Naive thymus-derived CD8-positive, alpha-beta T cell (primary cell): ENCODE results near the gene PPFIBP1. TPM values are rescaled to one million over a fixed set of nuclear protein-coding genes. Genes with fewer than 3 reads are reported as not detected.

Experiments used
- ATAC-seq, 2 donors: fragments of 150-1000 bp; cut with Tn5 transposase in 1 of 2; sonication (Bioruptor Pico), chemical (Tn5 transposase) in 1 of 2; 1 replicate in 1 of 2; 2 replicates in 1 of 2; pipeline ENCODE4 v1.10.0; 2021; ENCODE audit warnings: mild to moderate bottlenecking in 2 of 2, moderate library complexity in 2 of 2
- POLR2A ChIA-PET: fragments of 350-600 bp; sonication (Branson Sonifier 250); formaldehyde crosslinking; loops from one replicate; lab custom pipeline; 2021; ENCODE audit warnings: antibody characterized with exemption; lab: Charles Lee
- DNase-seq, 10 donors: peaks; one replicate each; pipeline versions ENCODE4 v3.0.0 to v3.0.0-alpha.2; 2020 to 2022
- H3K27ac Mint-ChIP-seq, 10 donors: one replicate each; pipeline ENCODE4 v1.8.0; 2020 to 2022; ENCODE audit warnings: mild to moderate bottlenecking in 10 of 10, mixed read lengths in 10 of 10, moderate library complexity in 4 of 10, inconsistent platforms in 1 of 10
- H3K27me3 Mint-ChIP-seq, 5 donors: one replicate each; pipeline ENCODE4 v1.8.0; 2021 to 2022; ENCODE audit warnings: mixed read lengths in 5 of 5
- H3K36me3 Mint-ChIP-seq, 3 donors: one replicate each; pipeline ENCODE4 v1.8.0; 2020 to 2022; ENCODE audit warnings: mixed read lengths in 3 of 3, mild to moderate bottlenecking in 2 of 3, inconsistent platforms in 1 of 3
- H3K4me1 Mint-ChIP-seq, 4 donors: one replicate each; pipeline ENCODE4 v1.8.0; 2021 to 2022; ENCODE audit warnings: mixed read lengths in 4 of 4
- H3K4me3 Mint-ChIP-seq, 10 donors: one replicate each; pipeline ENCODE4 v1.8.0; 2020 to 2022; ENCODE audit warnings: mild to moderate bottlenecking in 10 of 10, mixed read lengths in 10 of 10, moderate library complexity in 6 of 10, inconsistent platforms in 1 of 10
- H3K9me3 Mint-ChIP-seq, 9 donors: one replicate each; pipeline ENCODE4 v1.8.0; 2020 to 2022; ENCODE audit warnings: mixed read lengths in 9 of 9, mild to moderate bottlenecking in 3 of 9, inconsistent platforms in 1 of 9, moderate library complexity in 1 of 9
- polyA plus RNA-seq, 3 donors: library from polyadenylated mRNA; unstranded; fragments of 300-500 nt; fragmentation: Illumina TruSeq; gene quantifications; one replicate each; pipeline ENCODE4 v1.2.3, GENCODE V29; 2021
- total RNA-seq, 8 experiments: library from RNA in 2 of 8; stranded (reverse) in 2 of 8; gene quantifications; one replicate each; pipeline ENCODE4 v1.2.3 and lab custom pipeline; 2021 to 2026

Gene PPFIBP1
- total and polyA plus RNA-seq, 5 experiments from 2014 or later = 3.8 to 9.2 (median 4.1) TPM

GRCh38 chr12:27499377-27499776 lies 24.6 kb upstream of the PPFIBP1 start:
- no peaks in the 10 kb centered on the region for H3K36me3 Mint-ChIP-seq
- DNase-seq (no peak), ATAC-seq (no peak)
- H3K4me3 Mint-ChIP-seq = no peak overlapping the region
- peaks cover 0 to 1% (median 0%) of the 10 kb centered on the region in 9 donors for H3K9me3 Mint-ChIP-seq
- H3K4me1 Mint-ChIP-seq = peaks cover 5 to 12% (median 10%) of the 10 kb centered on the region in 4 donors
- H3K27ac Mint-ChIP-seq = no peak overlapping the region
- peaks cover 2 to 32% (median 3%) of the 10 kb centered on the region in 5 donors for H3K27me3 Mint-ChIP-seq
- POLR2A ChIA-PET = no interaction called here

- no peak for DNase-seq
- H3K9me3 Mint-ChIP-seq = peaks cover 0 to under 1% (median 0%) of the 10 kb centered on the region in 9 donors
- no peak for ATAC-seq
- POLR2A ChIA-PET = no interaction called here
- H3K36me3 Mint-ChIP-seq = no peaks in the 10 kb centered on the region
- peaks cover 2 to 32% (median 3%) of the 10 kb centered on the region in 5 donors for H3K27me3 Mint-ChIP-seq
- H3K4me3 Mint-ChIP-seq = no peak overlapping the region
- peaks cover 5 to 12% (median 10%) of the 10 kb centered on the region in 4 donors for H3K4me1 Mint-ChIP-seq
- no peak overlapping the region for H3K27ac Mint-ChIP-seq
Measured at GRCh38 chr12:27500546-27500945, 23.5 kb upstream of the PPFIBP1 start.

GRCh38 chr12:27502021-27502435 lies 22.0 kb upstream of the PPFIBP1 start:
- H3K36me3 Mint-ChIP-seq = peaks cover 0 to 2% (median 0%) of the 10 kb centered on the region in 3 donors
- POLR2A ChIA-PET = no interaction called here
- peak overlapping the region in 3 of 10 donors; percentile 5 to 43 (median 31) for H3K4me3 Mint-ChIP-seq
- peak overlapping the region in 2 of 10 donors; percentile 27 to 57 for H3K27ac Mint-ChIP-seq
- H3K27me3 Mint-ChIP-seq = peaks cover 2 to 25% (median 6%) of the 10 kb centered on the region in 5 donors
- no peak for DNase-seq
- ATAC-seq = no peak
- H3K9me3 Mint-ChIP-seq = peaks cover 0 to 6% (median 0%) of the 10 kb centered on the region in 9 donors
- H3K4me1 Mint-ChIP-seq = peaks cover 5 to 12% (median 10%) of the 10 kb centered on the region in 4 donors

- Mint-ChIP-seq H3K9me3 (peaks cover 0 to 6% (median 0%) of the 10 kb centered on the region in 9 donors), H3K27ac (no peak overlapping the region), H3K4me1 (peaks cover 5 to 12% (median 10%) of the 10 kb centered on the region in 4 donors), H3K4me3 (no peak overlapping the region), H3K36me3 (peaks cover 0 to 2% (median 0%) of the 10 kb centered on the region in 3 donors), H3K27me3 (peaks cover 0 to 6% (median under 1%) of the 10 kb centered on the region in 5 donors)
- POLR2A ChIA-PET = interaction anchor here (0.6 kb wide), 1 partner anchor 141 kb away, joined by 3 read pairs; no protein-coding TSS in a partner anchor
- DNase-seq (no peak), ATAC-seq (no peak)
Measured at GRCh38 chr12:27504507-27504906, 19.5 kb upstream of the PPFIBP1 start.

- Mint-ChIP-seq H3K9me3 (peaks cover 0 to 6% (median 0%) of the 10 kb centered on the region in 9 donors), H3K4me3 (no peak overlapping the region), H3K27me3 (peaks cover 0 to 6% (median 0%) of the 10 kb centered on the region in 5 donors), H3K27ac (no peak overlapping the region), H3K4me1 (peaks cover 5 to 12% (median 10%) of the 10 kb centered on the region in 4 donors), H3K36me3 (peaks cover 0 to 2% (median 0%) of the 10 kb centered on the region in 3 donors)
- ATAC-seq (no peak), DNase-seq (no peak)
- POLR2A ChIA-PET = no interaction called here
Measured at GRCh38 chr12:27505109-27505508, 18.9 kb upstream of the PPFIBP1 start.

GRCh38 chr12:27505761-27506160 lies 18.2 kb upstream of the PPFIBP1 start:
- peaks cover 5 to 12% (median 10%) of the 10 kb centered on the region in 4 donors for H3K4me1 Mint-ChIP-seq
- H3K9me3 Mint-ChIP-seq = peaks cover 0 to 6% (median 0%) of the 10 kb centered on the region in 9 donors
- no peak overlapping the region for H3K4me3 Mint-ChIP-seq
- DNase-seq (no peak), ATAC-seq (no peak)
- POLR2A ChIA-PET = no interaction called here
- H3K36me3 Mint-ChIP-seq = peaks cover 0 to 2% (median 0%) of the 10 kb centered on the region in 3 donors
- peaks cover 0 to 6% (median 0%) of the 10 kb centered on the region in 5 donors for H3K27me3 Mint-ChIP-seq
- H3K27ac Mint-ChIP-seq = no peak overlapping the region

- DNase-seq (no peak), ATAC-seq (no peak)
- Mint-ChIP-seq H3K4me3 (no peak overlapping the region), H3K27ac (no peak overlapping the region), H3K9me3 (peaks cover 0 to 6% (median 0%) of the 10 kb centered on the region in 9 donors), H3K27me3 (peaks cover 0 to 7% (median 0%) of the 10 kb centered on the region in 5 donors), H3K36me3 (peaks cover 0 to 2% (median 0%) of the 10 kb centered on the region in 3 donors), H3K4me1 (peaks cover 3 to 9% (median 8%) of the 10 kb centered on the region in 4 donors)
- POLR2A ChIA-PET = no interaction called here
Measured at GRCh38 chr12:27506645-27507189, 17.3 kb upstream of the PPFIBP1 start.

GRCh38 chr12:27508736-27509431 lies 15.1 kb upstream of the PPFIBP1 start:
- H3K4me3 Mint-ChIP-seq = no peak overlapping the region
- H3K27ac Mint-ChIP-seq = no peak overlapping the region
- peaks cover 0 to 6% (median 0%) of the 10 kb centered on the region in 9 donors for H3K9me3 Mint-ChIP-seq
- H3K4me1 Mint-ChIP-seq = no peaks in the 10 kb centered on the region
- H3K27me3 Mint-ChIP-seq = peaks cover 0 to 7% (median 0%) of the 10 kb centered on the region in 5 donors
- DNase-seq (no peak), ATAC-seq (no peak)
- POLR2A ChIA-PET = no interaction called here
- H3K36me3 Mint-ChIP-seq = peaks cover 0 to 2% (median 0%) of the 10 kb centered on the region in 3 donors

GRCh38 chr12:27511031-27511722 lies 12.8 kb upstream of the PPFIBP1 start:
- peaks cover 0 to 2% (median 0%) of the 10 kb centered on the region in 3 donors for H3K36me3 Mint-ChIP-seq
- no peaks in the 10 kb centered on the region for H3K4me1 Mint-ChIP-seq
- H3K4me3 Mint-ChIP-seq = no peak overlapping the region
- H3K9me3 Mint-ChIP-seq = peaks cover 0 to 6% (median 0%) of the 10 kb centered on the region in 9 donors
- H3K27ac Mint-ChIP-seq = no peak overlapping the region
- POLR2A ChIA-PET = no interaction called here
- ATAC-seq (no peak), DNase-seq (no peak)
- H3K27me3 Mint-ChIP-seq = peaks cover 0 to 9% (median 0%) of the 10 kb centered on the region in 5 donors

- Mint-ChIP-seq H3K36me3 (peaks cover 0 to 2% (median 0%) of the 10 kb centered on the region in 3 donors), H3K9me3 (peaks cover 0 to 3% (median 0%) of the 10 kb centered on the region in 9 donors), H3K4me3 (no peak overlapping the region), H3K27me3 (peaks cover 3 to 14% (median 3%) of the 10 kb centered on the region in 5 donors), H3K27ac (no peak overlapping the region), H3K4me1 (no peaks in the 10 kb centered on the region)
- ATAC-seq (no peak), DNase-seq (no peak)
- POLR2A ChIA-PET = no interaction called here
Measured at GRCh38 chr12:27511723-27512045, 12.3 kb upstream of the PPFIBP1 start.

GRCh38 chr12:27513155-27513824 lies 10.7 kb upstream of the PPFIBP1 start:
- no peak for ATAC-seq
- no peaks in the 10 kb centered on the region for H3K4me1 Mint-ChIP-seq
- H3K36me3 Mint-ChIP-seq = no peaks in the 10 kb centered on the region
- peaks cover 4 to 27% (median 8%) of the 10 kb centered on the region in 5 donors for H3K27me3 Mint-ChIP-seq
- POLR2A ChIA-PET = no interaction called here
- H3K4me3 Mint-ChIP-seq = no peak overlapping the region
- H3K27ac Mint-ChIP-seq = no peak overlapping the region
- no peak for DNase-seq
- H3K9me3 Mint-ChIP-seq = no peaks in the 10 kb centered on the region

GRCh38 chr12:27515671-27516070 lies 8.3 kb upstream of the PPFIBP1 start:
- ATAC-seq = no peak
- H3K27ac Mint-ChIP-seq = no peak overlapping the region
- POLR2A ChIA-PET = no interaction called here

More at GRCh38 chr12:27515671-27516070, 8.3 kb upstream of the PPFIBP1 start:
- Mint-ChIP-seq H3K4me3 (no peak overlapping the region), H3K36me3 (no peaks in the 10 kb centered on the region), H3K4me1 (no peaks in the 10 kb centered on the region), H3K27me3 (peaks cover 11 to 38% (median 14%) of the 10 kb centered on the region in 5 donors), H3K9me3 (no peaks in the 10 kb centered on the region)
- DNase-seq = no peak
